Measurements from ENCODE around the gene CEP19.

Gene CEP19

DNA sequence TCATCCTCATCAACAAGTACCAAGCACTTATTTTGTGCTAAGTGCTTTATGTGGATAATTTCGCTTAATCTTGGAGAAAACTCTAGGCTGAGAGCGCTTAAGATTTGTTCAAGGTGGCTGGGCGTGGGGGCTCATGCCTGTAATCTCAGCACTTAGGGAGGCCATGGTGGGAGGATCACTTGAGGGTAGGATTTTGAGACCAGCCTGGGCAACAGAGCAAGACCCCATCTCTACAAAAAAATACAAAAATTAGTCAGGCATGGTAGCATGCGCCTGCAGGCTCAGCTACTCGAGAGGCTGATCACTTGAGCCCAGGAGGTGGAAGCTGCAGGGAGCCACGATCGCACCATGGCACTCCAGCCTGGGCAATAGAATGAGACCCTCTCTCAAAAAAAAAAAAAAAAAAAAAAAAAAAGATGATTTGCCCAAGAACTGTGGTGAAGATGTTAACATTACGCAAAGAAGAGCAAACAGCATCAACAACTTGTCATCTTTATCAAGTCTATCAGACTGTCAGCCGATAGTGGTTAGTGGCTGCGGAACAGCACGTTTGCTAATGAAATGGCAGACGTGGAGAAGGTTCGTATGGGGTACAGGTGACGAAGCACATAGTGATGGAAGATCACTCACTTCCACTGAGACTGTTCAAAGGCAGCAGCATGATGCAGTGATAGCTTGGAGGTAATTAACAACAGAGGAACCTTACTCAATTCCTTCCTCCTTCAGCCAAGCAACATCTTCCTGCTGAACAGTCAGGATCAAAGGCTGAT lies 44.8 kb downstream of the CEP19 start:
- Histone ChIP-seq H3K27me3 (ENCODE audit: control insufficient read depth in 2 of 2, insufficient read depth in 2 of 2, low read length in 2 of 2) (no peaks in the 10 kb centered on the region), H3K27ac (ENCODE audit: low read depth in 2 of 2, low read length in 2 of 2) (no peak overlapping the region), H3K9me3 (ENCODE audit: control insufficient read depth in 2 of 2, low read length in 2 of 2) (no peaks in the 10 kb centered on the region), H3K36me3 (ENCODE audit: control insufficient read depth in 2 of 2, insufficient read depth in 2 of 2, low read length in 2 of 2) (no peaks in the 10 kb centered on the region), H3K4me1 (ENCODE audit: control insufficient read depth in 2 of 2, insufficient read depth in 2 of 2, low read length in 2 of 2) (no peaks in the 10 kb centered on the region), H3K4me3 (ENCODE audit: low read length in 2 of 2) (no peak overlapping the region), H3K9ac (ENCODE audit: low read depth in 1 of 2, low read length in 2 of 2) (no peak overlapping the region)

DNA sequence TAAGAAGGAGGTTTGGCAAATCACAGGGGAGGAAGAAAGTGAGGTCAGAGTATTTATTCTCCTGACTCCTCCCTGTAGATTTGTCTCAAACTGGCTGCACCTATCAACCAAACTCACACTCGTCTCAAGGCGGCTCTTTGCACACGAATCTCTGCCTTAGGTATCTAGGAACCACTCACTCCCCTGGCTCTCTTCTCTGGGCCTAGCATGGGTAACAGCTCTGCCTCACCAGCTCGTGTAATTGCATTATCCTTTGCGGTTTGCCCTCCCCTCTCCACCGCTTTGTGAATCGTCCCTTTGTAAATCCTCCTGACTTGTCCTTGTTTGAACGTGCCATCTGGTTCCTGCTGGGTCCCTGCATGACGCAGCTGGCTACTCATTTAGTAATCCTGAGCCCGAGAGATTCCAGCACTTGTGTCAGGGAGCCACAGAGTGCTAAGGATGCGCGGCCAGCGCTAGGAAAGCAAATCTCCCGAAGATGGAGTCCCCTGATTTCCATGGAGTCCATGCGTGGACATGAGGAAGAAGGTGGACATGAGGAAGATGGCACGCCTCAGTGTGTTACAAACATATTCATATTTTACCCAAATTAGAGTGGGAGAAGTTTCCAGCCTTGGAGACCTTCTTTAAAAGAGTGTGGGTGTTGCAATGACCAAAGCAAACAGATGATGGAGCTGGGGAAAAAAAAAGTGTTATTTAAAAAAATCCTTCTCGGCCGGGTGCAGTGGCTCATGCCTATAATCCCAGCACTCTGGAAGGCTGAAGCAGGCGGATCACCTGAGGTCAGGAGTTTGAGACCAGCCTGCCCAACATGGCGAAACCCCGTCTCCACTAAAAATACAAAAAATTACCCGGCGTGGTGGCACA lies 45.8 kb downstream of the CEP19 start:
- H3K9ac ChIP-seq (ENCODE audit: low read depth in 1 of 2, low read length in 2 of 2) = no peak overlapping the region
- no peak overlapping the region for H3K27ac ChIP-seq (ENCODE audit: low read depth in 2 of 2, low read length in 2 of 2)
- H3K36me3 ChIP-seq (ENCODE audit: control insufficient read depth in 2 of 2, insufficient read depth in 2 of 2, low read length in 2 of 2) = no peaks in the 10 kb centered on the region
- H3K4me1 ChIP-seq (ENCODE audit: control insufficient read depth in 2 of 2, insufficient read depth in 2 of 2, low read length in 2 of 2) = no peaks in the 10 kb centered on the region
- H3K27me3 ChIP-seq (ENCODE audit: control insufficient read depth in 2 of 2, insufficient read depth in 2 of 2, low read length in 2 of 2) = no peaks in the 10 kb centered on the region
- no peaks in the 10 kb centered on the region for H3K9me3 ChIP-seq (ENCODE audit: control insufficient read depth in 2 of 2, low read length in 2 of 2)
- H3K4me3 ChIP-seq (ENCODE audit: low read length in 2 of 2) = no peak overlapping the region

GRCh38 chr3:196662711-196663571 lies 49.1 kb downstream of the CEP19 start:
- H3K36me3 ChIP-seq (ENCODE audit: control insufficient read depth in 2 of 2, insufficient read depth in 2 of 2, low read length in 2 of 2) = no peaks in the 10 kb centered on the region
- no peaks in the 10 kb centered on the region for H3K27me3 ChIP-seq (ENCODE audit: control insufficient read depth in 2 of 2, insufficient read depth in 2 of 2, low read length in 2 of 2)
- H3K27ac ChIP-seq (ENCODE audit: low read depth in 2 of 2, low read length in 2 of 2) = no peak overlapping the region
- H3K4me1 ChIP-seq (ENCODE audit: control insufficient read depth in 2 of 2, insufficient read depth in 2 of 2, low read length in 2 of 2) = no peaks in the 10 kb centered on the region
- no peak overlapping the region for H3K4me3 ChIP-seq (ENCODE audit: low read length in 2 of 2)
- H3K9ac ChIP-seq (ENCODE audit: low read depth in 1 of 2, low read length in 2 of 2) = no peak overlapping the region
- H3K9me3 ChIP-seq (ENCODE audit: control insufficient read depth in 2 of 2, low read length in 2 of 2) = no peaks in the 10 kb centered on the region

GRCh38 chr3:196662033-196662432 lies 50.0 kb downstream of the CEP19 start:
- Histone ChIP-seq H3K9me3 (ENCODE audit: control insufficient read depth in 2 of 2, low read length in 2 of 2) (no peaks in the 10 kb centered on the region), H3K4me3 (ENCODE audit: low read length in 2 of 2) (no peak overlapping the region), H3K27me3 (ENCODE audit: control insufficient read depth in 2 of 2, insufficient read depth in 2 of 2, low read length in 2 of 2) (no peaks in the 10 kb centered on the region), H3K36me3 (ENCODE audit: control insufficient read depth in 2 of 2, insufficient read depth in 2 of 2, low read length in 2 of 2) (peaks cover 0 to 2% of the 10 kb centered on the region in 2 donors), H3K27ac (ENCODE audit: low read depth in 2 of 2, low read length in 2 of 2) (no peak overlapping the region), H3K9ac (ENCODE audit: low read depth in 1 of 2, low read length in 2 of 2) (no peak overlapping the region), H3K4me1 (ENCODE audit: control insufficient read depth in 2 of 2, insufficient read depth in 2 of 2, low read length in 2 of 2) (no peaks in the 10 kb centered on the region)

GRCh38 chr3:196661400-196661799 lies 50.6 kb downstream of the CEP19 start:
- H3K9ac ChIP-seq (ENCODE audit: low read depth in 1 of 2, low read length in 2 of 2) = no peak overlapping the region
- H3K27me3 ChIP-seq (ENCODE audit: control insufficient read depth in 2 of 2, insufficient read depth in 2 of 2, low read length in 2 of 2) = no peaks in the 10 kb centered on the region
- no peak overlapping the region for H3K4me3 ChIP-seq (ENCODE audit: low read length in 2 of 2)
- no peaks in the 10 kb centered on the region for H3K9me3 ChIP-seq (ENCODE audit: control insufficient read depth in 2 of 2, low read length in 2 of 2)
- no peak overlapping the region for H3K27ac ChIP-seq (ENCODE audit: low read depth in 2 of 2, low read length in 2 of 2)
- H3K36me3 ChIP-seq (ENCODE audit: control insufficient read depth in 2 of 2, insufficient read depth in 2 of 2, low read length in 2 of 2) = peaks cover 0 to 3% of the 10 kb centered on the region in 2 donors
- no peaks in the 10 kb centered on the region for H3K4me1 ChIP-seq (ENCODE audit: control insufficient read depth in 2 of 2, insufficient read depth in 2 of 2, low read length in 2 of 2)

DNA sequence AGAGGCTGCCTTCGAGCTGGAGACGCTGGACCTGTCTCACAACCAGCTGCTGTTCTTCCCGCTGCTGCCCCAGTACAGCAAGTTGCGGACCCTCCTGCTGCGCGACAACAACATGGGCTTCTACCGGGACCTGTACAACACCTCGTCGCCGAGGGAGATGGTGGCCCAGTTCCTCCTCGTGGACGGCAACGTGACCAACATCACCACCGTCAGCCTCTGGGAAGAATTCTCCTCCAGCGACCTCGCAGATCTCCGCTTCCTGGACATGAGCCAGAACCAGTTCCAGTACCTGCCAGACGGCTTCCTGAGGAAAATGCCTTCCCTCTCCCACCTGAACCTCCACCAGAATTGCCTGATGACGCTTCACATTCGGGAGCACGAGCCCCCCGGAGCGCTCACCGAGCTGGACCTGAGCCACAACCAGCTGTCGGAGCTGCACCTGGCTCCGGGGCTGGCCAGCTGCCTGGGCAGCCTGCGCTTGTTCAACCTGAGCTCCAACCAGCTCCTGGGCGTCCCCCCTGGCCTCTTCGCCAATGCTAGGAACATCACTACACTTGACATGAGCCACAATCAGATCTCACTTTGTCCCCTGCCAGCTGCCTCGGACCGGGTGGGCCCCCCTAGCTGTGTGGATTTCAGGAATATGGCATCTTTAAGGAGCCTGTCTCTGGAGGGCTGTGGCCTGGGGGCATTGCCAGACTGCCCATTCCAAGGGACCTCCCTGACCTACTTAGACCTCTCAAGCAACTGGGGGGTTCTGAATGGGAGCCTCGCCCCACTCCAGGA lies 51.5 kb downstream of the CEP19 start:
- H3K9me3 ChIP-seq (ENCODE audit: control insufficient read depth in 2 of 2, low read length in 2 of 2) = no peaks in the 10 kb centered on the region

DNA sequence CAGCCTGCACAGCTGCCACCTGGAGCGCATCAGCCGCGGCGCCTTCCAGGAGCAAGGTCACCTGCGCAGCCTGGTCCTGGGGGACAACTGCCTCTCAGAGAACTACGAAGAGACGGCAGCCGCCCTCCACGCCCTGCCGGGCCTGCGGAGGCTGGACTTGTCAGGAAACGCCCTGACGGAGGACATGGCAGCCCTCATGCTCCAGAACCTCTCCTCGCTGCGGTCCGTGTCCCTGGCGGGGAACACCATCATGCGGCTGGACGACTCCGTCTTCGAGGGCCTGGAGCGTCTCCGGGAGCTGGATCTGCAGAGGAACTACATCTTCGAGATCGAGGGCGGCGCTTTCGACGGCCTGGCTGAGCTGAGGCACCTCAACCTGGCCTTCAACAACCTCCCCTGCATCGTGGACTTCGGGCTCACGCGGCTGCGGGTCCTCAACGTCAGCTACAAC lies 52.1 kb downstream of the CEP19 start:
- Histone ChIP-seq H3K27me3 (ENCODE audit: control insufficient read depth in 2 of 2, insufficient read depth in 2 of 2, low read length in 2 of 2) (no peaks in the 10 kb centered on the region), H3K4me1 (ENCODE audit: control insufficient read depth in 2 of 2, insufficient read depth in 2 of 2, low read length in 2 of 2) (no peaks in the 10 kb centered on the region), H3K4me3 (ENCODE audit: low read length in 2 of 2) (no peak overlapping the region), H3K36me3 (ENCODE audit: control insufficient read depth in 2 of 2, insufficient read depth in 2 of 2, low read length in 2 of 2) (peaks cover 0 to 6% of the 10 kb centered on the region in 2 donors), H3K9me3 (ENCODE audit: control insufficient read depth in 2 of 2, low read length in 2 of 2) (no peaks in the 10 kb centered on the region), H3K9ac (ENCODE audit: low read depth in 1 of 2, low read length in 2 of 2) (no peak overlapping the region), H3K27ac (ENCODE audit: low read depth in 2 of 2, low read length in 2 of 2) (no peak overlapping the region)

More for the DNA sequence above, 51.5 kb downstream of the CEP19 start:
- no peaks in the 10 kb centered on the region for H3K27me3 ChIP-seq (ENCODE audit: control insufficient read depth in 2 of 2, insufficient read depth in 2 of 2, low read length in 2 of 2)
- H3K4me1 ChIP-seq (ENCODE audit: control insufficient read depth in 2 of 2, insufficient read depth in 2 of 2, low read length in 2 of 2) = no peaks in the 10 kb centered on the region
- H3K36me3 ChIP-seq (ENCODE audit: control insufficient read depth in 2 of 2, insufficient read depth in 2 of 2, low read length in 2 of 2) = peaks cover 0 to 6% of the 10 kb centered on the region in 2 donors
- H3K4me3 ChIP-seq (ENCODE audit: low read length in 2 of 2) = no peak overlapping the region
- H3K9ac ChIP-seq (ENCODE audit: low read depth in 1 of 2, low read length in 2 of 2) = no peak overlapping the region
- no peak overlapping the region for H3K27ac ChIP-seq (ENCODE audit: low read depth in 2 of 2, low read length in 2 of 2)

All from mucosa of rectum (tissue), 2 donors.